GM19467 (cell line): Measurements from ENCODE around the gene NUBP2.

Experiments
- ATAC-seq: cut with Tn5 transposase; IDR thresholded peaks from one replicate; pipeline ENCODE4 v1.9.1; 2021; ENCODE audit warnings: mild to moderate bottlenecking, moderate library complexity; ENCODE audit not compliant: unreplicated experiment

The NUBP2 gene

DNA sequence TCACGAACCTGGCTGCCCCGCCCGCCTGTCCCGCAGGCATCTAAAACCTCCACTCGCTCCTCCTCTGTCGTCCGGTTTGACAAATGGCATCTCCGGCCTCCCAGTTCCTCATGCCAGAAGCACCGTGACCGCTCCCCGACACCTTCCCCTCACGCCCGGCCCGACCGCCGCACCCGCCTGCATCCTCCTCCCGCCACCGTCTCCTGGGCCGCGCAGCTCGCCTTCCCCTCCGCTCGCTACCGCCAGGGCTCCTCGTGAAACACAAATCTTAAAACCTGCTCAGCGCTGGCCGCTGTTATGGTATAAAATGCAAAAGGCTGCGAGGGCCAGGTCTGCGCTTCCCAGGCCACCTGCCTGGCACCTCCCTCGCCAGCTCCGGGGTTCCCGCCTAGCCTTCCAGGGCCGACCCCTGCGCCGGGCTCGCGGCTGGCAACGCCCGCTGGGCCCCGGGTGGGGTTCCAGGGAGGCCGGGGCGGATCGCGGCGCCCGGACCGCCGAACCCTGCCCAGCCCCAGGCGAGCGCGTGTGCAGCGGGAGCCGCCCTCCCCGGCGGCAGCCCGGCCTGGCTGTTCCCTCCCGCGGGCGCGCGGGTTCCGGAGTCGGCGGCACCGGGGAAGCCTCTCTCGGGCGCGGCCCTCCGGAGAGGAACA lies 877 bp upstream of the NUBP2 start:
- ATAC-seq: peak; percentile 2

DNA sequence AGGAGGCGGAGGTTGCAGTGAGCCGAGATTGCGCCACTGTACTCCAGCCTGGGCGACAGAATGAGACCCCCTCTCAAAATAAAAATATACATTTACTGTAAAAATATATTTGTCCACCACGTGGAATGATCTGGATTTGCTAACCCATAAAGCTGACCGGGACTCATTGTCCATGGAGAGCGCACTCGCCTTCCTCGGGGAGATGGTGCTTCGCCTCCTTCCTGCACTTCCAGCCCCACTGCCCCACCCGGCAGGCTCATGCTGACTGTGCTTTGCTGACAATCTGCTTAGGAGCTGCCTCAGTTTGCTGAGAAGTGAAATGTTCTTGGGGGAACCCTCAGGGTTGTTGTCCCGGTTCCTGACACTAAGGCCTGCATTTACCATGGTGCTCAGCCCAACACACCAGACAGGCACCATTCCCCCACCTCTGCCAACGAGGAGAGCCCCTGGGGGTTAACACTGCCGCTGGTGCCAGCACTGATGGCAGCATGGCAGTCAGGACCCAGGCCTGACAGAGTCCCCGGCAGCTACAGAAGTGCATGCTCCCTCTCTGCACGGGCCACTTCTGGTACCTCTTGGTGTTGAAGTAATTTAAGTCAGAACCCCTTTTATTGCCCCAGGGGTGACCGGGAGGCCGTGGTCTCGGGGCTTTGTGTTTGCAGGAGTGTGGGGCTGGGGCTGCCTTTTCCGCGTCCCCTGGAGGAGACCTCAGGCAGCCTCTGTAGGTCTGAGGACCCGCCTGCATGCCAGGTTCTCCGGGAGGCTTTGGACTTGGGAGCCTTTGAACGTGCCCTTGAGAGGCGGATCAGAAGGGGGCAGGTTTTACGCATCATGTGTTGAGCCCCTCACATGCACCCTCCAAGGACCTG lies 2.5 kb downstream of the NUBP2 start:
- no peak for ATAC-seq

DNA sequence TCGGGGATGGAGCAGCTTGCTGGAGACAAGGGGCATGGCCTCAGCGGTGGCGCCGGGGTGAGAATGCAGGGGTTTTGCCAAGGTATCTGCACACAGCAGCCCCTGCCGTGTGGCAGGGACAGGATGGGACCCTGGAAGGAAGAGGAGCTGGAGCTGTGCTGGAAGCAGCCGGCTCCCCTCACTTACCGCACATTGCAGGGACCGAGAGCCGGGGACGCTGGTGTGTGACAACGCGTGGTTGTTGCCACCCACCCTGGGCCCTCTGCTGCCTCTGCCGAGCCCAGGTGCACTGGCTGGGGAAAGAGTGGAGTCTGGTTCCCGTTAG lies 3.0 kb downstream of the NUBP2 start:
- no peak for ATAC-seq

DNA sequence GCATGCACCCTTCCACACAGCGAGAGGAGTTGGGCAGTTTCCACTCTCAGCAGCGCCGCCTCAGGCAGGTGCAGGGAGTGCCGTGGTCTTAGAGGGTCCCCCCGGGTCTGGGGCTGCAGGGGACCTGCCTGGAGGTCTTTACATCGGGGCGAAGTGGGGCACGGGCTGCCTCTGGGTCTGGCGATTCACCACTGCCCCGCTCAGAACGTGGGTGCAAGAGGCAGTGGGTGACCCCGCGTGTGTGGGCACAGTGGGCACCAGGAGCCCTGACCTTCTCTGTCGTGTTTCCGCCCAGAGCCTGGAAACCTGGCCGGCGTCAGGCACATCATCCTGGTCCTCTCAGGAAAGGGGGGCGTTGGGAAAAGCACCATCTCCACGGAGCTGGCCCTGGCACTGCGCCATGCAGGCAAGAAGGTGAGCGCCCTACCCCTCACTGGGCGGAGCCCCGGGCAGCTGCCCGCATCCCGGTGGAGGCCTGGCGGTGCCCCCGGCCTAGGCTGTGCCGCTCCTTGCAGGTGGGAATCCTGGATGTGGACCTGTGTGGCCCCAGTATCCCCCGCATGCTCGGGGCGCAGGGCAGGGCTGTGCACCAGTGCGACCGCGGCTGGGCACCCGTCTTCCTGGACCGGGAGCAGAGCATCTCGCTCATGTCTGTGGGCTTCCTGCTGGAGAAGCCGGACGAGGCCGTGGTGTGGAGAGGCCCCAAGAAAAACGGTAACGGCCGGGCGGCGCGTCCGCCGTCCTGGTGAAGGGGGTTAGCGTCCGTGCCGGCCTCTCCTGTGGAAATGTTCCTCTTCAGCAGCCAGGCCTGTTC lies 3.7 kb downstream of the NUBP2 start:
- ATAC-seq: no peak

DNA sequence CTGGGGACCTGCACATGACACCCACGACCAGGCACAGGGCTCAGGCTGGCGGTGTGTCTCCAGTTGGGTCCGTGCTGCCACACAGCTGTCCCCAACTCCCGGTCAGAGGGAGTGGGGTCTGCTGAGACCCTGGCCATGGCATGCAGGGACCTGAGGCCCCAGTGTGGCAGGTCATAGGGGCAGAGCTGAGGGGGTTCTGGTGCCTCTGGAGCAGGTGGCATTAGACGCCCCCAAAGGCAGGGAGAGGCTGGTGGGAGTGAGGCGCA lies 4.2 kb downstream of the NUBP2 start:
- ATAC-seq: no peak

DNA sequence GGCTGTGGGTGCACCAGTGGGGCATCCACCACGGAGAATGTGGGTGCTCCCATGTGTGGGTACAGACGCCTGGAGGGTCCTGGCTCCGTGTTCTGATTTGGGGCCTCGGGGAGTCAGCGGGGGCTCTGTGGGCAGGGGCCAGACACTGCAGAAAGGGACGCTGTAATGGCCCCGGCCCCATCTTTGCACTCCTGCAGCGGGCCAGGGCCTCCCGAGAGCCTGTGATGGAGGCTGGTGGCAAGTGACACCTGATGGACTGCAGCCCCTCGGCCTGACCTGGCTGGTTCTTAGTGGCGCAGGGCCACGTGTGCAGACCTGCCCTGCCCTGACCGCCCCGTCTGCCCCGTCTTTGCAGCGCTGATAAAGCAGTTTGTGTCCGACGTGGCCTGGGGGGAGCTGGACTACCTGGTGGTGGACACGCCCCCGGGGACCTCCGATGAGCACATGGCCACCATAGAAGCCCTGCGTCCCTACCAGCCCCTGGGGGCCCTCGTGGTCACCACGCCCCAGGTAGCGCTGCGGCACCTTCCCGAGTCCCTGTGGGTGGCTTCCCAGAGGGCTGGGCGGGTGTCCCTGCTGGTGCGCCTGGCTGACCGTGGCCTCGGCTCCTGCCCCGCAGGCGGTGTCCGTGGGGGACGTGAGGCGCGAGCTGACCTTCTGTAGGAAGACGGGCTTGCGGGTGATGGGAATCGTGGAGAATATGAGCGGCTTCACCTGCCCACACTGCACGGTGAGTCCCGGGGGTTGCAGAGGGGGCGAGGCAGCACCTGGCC lies 4.7 kb downstream of the NUBP2 start:
- ATAC-seq: no peak

DNA sequence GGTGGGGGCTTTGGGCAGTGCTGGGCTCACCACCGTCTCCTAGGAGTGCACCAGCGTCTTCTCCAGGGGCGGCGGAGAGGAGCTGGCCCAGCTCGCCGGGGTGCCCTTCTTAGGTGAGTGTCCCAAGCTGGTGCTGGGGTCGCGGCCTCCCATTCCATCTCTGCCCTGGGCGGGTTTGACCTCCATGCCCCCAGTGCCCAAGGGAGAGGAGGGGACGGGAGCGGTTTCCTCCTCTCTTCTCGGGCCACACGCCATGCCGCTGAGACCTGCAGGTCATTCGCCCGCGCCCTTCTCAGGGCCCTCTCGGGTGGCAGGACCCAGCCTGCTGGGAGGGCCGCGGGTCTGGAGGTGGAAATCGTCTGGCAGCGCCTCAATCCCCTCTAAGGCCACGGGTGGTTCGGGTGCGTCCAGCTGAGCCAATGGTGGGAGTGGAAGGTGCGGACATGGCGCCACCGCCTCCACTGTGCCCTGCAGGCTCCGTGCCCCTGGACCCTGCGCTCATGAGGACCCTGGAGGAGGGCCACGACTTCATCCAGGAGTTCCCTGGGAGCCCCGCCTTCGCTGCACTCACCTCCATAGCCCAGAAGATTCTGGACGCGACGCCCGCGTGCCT lies 5.4 kb downstream of the NUBP2 start:
- ATAC-seq: no peak

DNA sequence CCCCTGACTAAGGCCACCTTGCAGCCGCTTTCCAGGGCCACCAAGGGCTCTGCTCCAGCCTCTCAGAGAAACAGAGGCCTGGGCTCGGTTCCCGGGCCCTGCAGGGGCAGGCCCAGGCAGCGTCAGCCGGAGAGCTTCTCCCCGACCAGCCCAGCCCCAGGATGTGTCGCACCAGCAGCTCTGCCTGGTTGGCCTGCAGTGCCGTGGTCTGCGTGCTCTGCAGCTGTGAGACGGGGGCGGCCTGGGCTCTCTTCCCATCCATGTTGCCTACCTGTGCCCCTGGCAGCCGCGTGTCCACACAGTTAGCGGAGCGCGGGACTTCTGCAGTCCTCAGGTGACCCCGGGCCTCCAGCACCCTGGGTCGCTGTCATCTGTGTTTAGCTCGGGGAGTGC lies 5.9 kb downstream of the NUBP2 start:
- ATAC-seq: no peak

DNA sequence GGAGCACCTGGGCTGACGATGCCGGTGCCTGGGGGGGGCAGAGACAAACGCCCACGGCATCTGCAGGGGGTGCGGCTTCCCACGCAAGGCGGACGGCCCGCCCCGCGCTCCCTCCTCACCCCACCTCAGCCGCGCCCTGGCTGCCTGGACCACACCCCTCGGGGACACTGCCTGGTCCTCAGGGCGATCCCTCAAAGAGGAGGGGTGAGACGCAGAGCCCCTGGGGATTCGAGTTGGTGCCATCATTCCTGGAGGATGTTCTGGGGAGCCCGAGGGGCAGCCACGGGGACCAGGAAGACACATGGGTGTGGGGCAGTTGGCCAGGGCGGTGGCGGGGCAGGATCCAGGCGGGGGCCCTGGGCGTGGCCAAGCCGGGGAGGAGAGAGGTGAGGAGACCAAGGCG lies 6.9 kb downstream of the NUBP2 start:
- ATAC-seq: no peak

DNA sequence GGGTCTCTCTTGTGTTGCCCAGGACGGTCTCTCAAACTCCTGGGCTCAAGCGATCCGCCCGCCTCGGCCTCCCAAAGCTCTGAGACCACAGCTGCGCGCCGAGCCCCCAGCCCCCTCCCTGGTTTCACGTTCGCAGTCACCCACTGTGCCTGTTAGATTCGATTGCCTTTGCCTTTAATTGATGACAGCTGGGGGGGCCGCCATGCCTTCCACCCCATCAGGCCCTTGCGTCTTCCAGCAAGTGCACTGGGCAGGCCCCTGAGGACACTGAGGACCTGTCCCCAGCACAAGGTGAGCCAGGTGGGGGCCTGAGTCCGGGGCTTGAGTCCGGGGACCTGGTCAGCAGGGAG lies 7.5 kb downstream of the NUBP2 start:
- no peak for ATAC-seq

DNA sequence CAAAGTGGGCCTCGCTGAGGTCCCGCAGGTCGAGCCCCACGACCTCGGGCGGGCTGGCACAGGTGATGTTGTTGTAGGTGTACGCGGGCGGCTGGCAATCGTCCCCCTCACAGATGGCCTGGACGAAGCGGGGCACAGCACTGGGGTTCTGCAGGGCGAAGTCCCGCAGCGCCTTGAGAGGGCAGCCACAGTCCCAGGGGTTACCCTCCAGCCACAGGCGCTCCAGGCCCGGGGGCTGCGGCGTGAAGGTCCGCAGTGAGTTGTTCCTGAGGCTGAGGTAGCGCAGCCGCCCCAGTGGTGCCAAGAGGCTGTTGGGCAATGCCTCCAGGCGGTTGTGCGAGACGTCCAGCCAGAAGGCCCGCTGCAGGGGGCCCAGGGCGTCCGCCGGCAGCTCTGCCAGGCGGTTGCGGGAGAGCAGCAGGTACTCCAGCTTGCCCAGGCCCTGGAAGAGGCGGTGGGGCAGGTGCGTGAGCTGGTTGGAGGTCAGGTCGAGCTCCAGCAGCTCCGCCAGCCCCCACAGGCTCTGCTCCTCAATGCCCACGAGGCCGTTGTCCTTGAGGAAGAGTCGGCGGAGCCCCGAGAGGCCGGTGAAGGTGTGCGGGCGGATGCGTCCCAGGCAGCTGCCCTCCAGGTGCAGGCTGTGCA lies 8.0 kb downstream of the NUBP2 start:
- no peak for ATAC-seq

DNA sequence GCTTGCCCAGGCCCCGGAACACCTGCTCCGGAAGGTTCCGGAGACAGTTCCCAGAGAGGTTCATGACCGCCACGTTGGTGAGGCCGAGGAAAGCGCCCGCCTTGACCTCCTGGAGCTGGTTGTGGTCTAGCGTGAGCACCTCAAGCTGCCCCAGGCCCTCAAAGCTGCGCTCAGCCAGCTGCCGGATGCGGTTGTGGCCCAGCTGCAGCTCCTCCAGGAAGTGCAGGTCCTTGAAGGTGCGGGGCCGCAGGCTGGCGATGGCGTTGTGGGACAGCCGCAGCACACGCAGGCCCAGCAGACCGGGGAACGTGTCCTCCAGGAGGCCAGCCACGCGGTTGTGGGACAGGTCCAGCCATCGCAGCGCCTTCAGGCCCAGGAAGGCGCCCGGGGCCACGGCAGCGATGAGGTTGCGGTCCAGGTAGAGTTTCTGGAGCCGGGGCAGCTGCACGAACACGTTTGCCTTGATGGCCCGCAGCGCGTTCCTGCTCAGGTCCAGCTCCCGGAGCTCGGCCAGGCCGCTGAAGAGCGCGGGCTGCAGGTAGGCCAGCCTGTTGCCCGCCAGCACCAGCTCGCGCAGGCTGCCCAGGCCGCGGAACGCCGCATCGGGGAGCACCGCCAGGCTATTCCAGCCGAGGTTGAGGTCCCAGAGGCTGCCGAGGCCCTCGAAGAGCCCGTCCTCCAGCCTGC lies 8.6 kb downstream of the NUBP2 start:
- no peak for ATAC-seq

DNA sequence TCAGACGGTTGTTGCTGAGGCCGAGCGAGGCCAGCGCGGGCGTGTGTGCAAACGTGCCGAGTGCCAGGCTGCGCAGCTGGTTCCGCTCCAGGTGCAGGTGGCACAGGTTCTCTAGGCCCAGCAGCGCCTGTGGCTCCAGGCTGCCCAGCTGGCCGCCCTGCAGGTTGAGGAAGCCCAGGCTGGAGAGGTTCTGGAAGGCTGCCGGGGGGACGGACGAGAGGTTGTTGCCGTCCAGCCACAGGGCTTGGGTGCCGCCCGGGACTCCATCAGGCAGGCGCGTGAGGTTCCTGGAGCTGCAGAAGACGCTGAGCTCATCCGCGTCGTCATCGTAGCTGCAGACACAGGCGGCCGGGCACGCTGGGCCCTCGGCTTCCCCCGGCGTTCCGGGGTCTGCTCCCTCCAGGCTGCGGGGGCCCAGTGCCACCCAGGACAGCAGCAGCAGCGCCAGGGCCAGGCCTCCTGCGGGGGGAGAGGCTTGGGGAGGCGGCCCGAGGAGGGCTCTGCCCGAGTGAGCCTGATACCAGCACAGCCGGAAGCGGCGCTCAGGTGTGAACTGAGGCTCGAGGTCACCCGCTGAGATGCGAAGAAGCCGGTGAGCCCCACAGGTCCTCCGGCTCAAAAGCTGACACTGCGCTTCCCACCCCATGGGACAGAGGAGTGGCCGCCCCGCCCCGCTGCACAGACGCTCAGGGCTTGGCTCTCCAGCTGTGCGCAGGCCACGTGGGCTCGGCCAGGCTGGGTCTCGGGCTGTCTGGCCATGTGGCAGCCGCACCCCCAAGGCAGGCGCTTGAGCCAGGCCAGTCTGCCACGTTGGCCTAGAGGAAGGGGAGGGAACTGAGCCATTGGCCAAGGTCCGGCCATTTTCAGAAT lies 9.4 kb downstream of the NUBP2 start:
- ATAC-seq: no peak

DNA sequence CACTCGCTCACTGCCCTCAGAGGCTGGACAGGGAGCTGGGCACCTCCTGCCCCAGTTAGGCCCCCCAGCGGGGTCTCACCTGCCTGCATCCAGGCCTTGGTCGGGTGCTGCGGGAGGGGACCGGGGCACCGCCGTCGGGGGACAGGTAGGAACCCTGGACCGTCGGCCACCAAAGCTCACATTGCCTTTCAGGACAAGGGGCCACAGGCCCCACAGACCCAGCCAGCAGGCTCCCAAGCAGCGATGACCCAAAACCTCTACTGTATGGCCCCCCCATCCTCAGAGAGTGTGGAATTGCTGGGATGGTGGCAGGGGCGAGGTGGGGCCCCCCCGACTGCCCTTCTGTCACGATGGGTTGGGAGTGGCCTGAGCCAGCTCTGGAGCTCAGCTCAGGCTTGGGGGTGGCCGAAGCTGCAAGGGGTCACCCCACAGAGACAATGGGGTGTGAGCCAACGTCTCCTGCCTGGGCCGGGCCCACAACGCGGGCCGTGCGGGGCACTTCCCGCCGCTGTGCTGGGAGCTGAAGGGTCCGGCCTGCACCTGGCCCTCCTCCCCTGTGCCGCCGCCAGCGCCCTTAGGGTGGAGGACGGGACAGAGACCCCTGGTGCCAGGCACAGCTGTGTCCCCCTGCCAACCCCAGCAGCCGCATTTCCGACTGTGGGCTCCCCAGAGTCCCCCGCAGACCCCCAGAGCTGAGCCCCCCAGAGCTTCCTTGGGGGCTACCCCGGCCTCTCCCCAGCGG lies 10.2 kb downstream of the NUBP2 start:
- ATAC-seq: no peak

DNA sequence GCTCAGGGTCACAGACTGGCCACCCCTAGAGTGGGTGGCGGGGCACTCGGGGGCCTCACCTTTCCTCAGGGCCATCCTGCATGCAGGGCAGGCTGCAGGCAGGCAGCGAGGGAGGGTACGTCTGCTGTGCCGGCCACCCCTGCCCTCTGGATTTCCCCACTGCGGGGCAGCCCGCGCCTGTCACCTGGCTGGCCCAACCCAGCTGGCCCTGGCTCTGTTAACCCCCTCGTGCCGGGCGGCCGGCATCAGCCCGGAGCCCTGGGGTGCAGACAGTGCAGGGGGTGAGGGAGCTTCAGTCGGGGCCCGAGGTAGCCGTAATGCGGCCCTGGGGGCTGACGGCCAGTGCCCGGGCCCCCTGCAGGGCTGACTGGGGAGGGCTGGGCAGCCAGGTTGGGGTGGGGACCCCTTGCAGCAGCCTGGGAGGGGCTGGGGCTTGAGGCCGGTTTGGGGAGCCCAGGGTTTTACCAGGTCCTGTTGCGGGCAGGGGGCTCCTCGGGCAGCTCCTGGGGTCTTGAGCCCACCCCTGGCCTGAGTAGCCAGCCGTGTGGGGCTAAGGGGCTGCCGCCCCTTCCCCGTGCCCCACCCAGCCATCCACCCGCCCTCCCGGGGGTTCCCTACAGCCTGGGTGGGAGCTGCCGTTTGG lies 10.9 kb downstream of the NUBP2 start, which contains the start of gene IGFALS:
IGFALS (minus strand) TSS at position 128 of the 643 bp plus-strand sequence; CDS start at position 75, 53 bp downstream.
- ATAC-seq: no peak

DNA sequence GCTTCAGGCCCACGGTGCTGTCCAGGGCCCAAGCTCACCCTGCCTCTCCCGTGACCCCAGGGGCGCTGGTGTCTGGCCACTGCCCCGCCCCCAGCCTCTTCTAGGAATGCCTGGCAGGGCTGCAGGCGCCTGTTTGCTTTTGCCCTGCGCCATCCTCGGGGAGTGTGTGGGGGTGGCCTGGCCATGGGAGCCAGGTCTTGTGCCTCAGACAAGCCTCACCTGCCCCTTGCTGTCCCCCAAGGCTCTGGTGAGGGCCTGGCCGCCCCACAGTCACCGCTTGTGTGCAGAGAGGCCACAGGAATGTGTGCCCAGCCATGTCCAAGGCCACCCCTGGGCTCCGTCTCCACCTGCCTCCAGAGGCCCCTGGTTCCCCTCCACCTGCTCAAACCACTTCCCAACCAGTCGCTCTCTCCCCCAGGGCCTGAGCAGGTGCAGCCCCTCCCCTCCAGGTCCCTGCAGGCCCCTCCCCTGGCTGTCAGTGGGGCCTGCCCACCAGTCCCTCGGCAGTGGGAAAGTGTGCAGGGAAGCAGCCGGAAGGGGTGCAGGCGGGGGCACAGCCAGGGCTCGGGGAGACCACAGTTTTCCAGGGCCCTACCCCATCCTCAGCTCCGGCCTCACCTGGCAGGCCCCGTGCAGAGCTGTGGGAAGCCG lies 11.6 kb downstream of the NUBP2 start:
- ATAC-seq: no peak
